HL-60 (cell line): Measurements from ENCODE around the gene SCYGR8.

Experiments
- DNase-seq, 2 experiments: peaks; one replicate each; pipeline ENCODE4 v3.0.0-alpha.2; 2010 to 2020; ENCODE audit warnings: low read depth in 1 of 2, low spot score in 1 of 2
- H3K27ac ChIP-seq: fragments of 250-450 bp; sonication (Bioruptor Pico); replicated peaks from 2 replicates; pipeline ENCODE4 v1.5.1; 2020; ENCODE audit warnings: mild to moderate bottlenecking, moderate library complexity
- H3K27me3 ChIP-seq: fragments of 250-450 bp; sonication (Bioruptor Pico); 2 replicates; pipeline ENCODE4 v1.5.1; 2021; ENCODE audit warnings: mild to moderate bottlenecking, moderate library complexity; ENCODE audit not compliant: insufficient read depth, poor library complexity, severe bottlenecking
- H3K4me3 ChIP-seq: replicated peaks from 2 replicates; pipeline ENCODE4 v1.5.1; 2011; ENCODE audit warnings: mild to moderate bottlenecking, control low read depth, low read length; ENCODE audit not compliant: insufficient read depth
- CTCF ChIP-seq: IDR thresholded peaks from one replicate; pipeline ENCODE4 v1.5.1; 2011; ENCODE audit warnings: low read length, control low read depth, inconsistent platforms; ENCODE audit not compliant: insufficient read depth
- GABPA ChIP-seq: IDR thresholded peaks from 2 replicates; pipeline ENCODE4 v1.6.1; 2012; ENCODE audit warnings: low read depth
- POLR2AphosphoS5 ChIP-seq: IDR thresholded peaks from 2 replicates; pipeline ENCODE4 v1.6.1; 2012; ENCODE audit warnings: low read depth
- SPI1 ChIP-seq: IDR thresholded peaks from 2 replicates; pipeline ENCODE4 v1.6.1; 2012; ENCODE audit warnings: low read depth, mild to moderate bottlenecking, borderline replicate concordance
- TF ChIP-seq, protein P1 (sequence below): IDR thresholded peaks from 2 replicates; pipeline ENCODE4 v1.6.1; 2012; ENCODE audit warnings: low read depth; ENCODE audit not compliant: insufficient replicate concordance

SCYGR8 gene

GRCh38 chr2:227780981-227781615 is 35.4 kb downstream of the SCYGR8 start:
- peak in 1 of 2 experiments; percentile 8 for DNase-seq
- TF ChIP-seq CTCF (no peak), SPI1 (no peak), GABPA (no peak), POLR2AphosphoS5 (no peak)
- TF ChIP-seq, protein P1, sequence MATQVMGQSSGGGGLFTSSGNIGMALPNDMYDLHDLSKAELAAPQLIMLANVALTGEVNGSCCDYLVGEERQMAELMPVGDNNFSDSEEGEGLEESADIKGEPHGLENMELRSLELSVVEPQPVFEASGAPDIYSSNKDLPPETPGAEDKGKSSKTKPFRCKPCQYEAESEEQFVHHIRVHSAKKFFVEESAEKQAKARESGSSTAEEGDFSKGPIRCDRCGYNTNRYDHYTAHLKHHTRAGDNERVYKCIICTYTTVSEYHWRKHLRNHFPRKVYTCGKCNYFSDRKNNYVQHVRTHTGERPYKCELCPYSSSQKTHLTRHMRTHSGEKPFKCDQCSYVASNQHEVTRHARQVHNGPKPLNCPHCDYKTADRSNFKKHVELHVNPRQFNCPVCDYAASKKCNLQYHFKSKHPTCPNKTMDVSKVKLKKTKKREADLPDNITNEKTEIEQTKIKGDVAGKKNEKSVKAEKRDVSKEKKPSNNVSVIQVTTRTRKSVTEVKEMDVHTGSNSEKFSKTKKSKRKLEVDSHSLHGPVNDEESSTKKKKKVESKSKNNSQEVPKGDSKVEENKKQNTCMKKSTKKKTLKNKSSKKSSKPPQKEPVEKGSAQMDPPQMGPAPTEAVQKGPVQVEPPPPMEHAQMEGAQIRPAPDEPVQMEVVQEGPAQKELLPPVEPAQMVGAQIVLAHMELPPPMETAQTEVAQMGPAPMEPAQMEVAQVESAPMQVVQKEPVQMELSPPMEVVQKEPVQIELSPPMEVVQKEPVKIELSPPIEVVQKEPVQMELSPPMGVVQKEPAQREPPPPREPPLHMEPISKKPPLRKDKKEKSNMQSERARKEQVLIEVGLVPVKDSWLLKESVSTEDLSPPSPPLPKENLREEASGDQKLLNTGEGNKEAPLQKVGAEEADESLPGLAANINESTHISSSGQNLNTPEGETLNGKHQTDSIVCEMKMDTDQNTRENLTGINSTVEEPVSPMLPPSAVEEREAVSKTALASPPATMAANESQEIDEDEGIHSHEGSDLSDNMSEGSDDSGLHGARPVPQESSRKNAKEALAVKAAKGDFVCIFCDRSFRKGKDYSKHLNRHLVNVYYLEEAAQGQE, result no peak
- no peak overlapping the region for H3K4me3 ChIP-seq
- H3K27me3 ChIP-seq, result no peaks in the 10 kb centered on the region
- H3K27ac ChIP-seq, result no peak overlapping the region

GRCh38 chr2:227781841-227782240 is 36.1 kb downstream of the SCYGR8 start:
- TF ChIP-seq POLR2AphosphoS5 (no peak), SPI1 (no peak), CTCF (no peak)
- no peak overlapping the region for H3K4me3 ChIP-seq
- no peaks in the 10 kb centered on the region for H3K27me3 ChIP-seq
- H3K27ac ChIP-seq, result no peak overlapping the region
- no peak for DNase-seq

GRCh38 chr2:227782804-227783203 is 37.1 kb downstream of the SCYGR8 start:
- DNase-seq, result no peak
- Histone ChIP-seq H3K27ac (no peak overlapping the region), H3K27me3 (no peaks in the 10 kb centered on the region), H3K4me3 (no peak overlapping the region)
- TF ChIP-seq CTCF (no peak), GABPA (no peak), POLR2AphosphoS5 (no peak), SPI1 (no peak)
- TF ChIP-seq, protein P1, result no peak
